K562 (cell line): ENCODE results near the gene RMND5B. TPM values are rescaled to one million over a fixed set of nuclear protein-coding genes. Genes with fewer than 3 reads are reported as not detected.
A peak's percentile ranks its signal among the peaks of the same experiment; 100 is the strongest.

Source experiments
- GABPB1 ChIP-seq: sonication (generic); formaldehyde crosslinking; IDR thresholded peaks from 2 replicates; pipeline ENCODE4 v1.8.0; 2022; ENCODE audit warnings: mild to moderate bottlenecking, missing genetic modification reagents
- HEY1 ChIP-seq: fragments of 250-450 bp; sonication (Bioruptor Pico); IDR thresholded peaks from 2 replicates; pipeline ENCODE4 v1.5.0; 2020; ENCODE audit warnings: mild to moderate bottlenecking, moderate library complexity, borderline replicate concordance
- MECOM ChIP-seq: fragments of 250-450 bp; sonication (Bioruptor Pico); IDR thresholded peaks from 2 replicates; pipeline ENCODE4 v1.8.0; 2022; ENCODE audit warnings: inconsistent platforms
- MTA1 ChIP-seq: fragments of 450-650 bp; IDR thresholded peaks from 2 replicates; pipeline ENCODE4 v1.6.1; 2017; ENCODE audit warnings: borderline replicate concordance
- NCOA6 ChIP-seq: fragments of 450-650 bp; IDR thresholded peaks from 2 replicates; pipeline ENCODE4 v1.6.1; 2017; ENCODE audit warnings: mild to moderate bottlenecking
- NFRKB ChIP-seq: fragments of 450-650 bp; IDR thresholded peaks from 2 replicates; pipeline ENCODE4 v1.6.1; 2016; ENCODE audit warnings: low read depth
- PYGO2 ChIP-seq: fragments of 450-650 bp; IDR thresholded peaks from 2 replicates; pipeline ENCODE4 v1.6.1; 2016; ENCODE audit warnings: mild to moderate bottlenecking, missing genetic modification characterization, moderate library complexity, missing compliant biosample characterization
- SAP30 ChIP-seq: fragments of 200-600 bp; sonication (generic); IDR thresholded peaks from 2 replicates; pipeline ENCODE4 v1.6.1; 2012; ENCODE audit warnings: borderline replicate concordance, low read depth, mild to moderate bottlenecking, moderate library complexity, low read length, control low read depth, inconsistent platforms; ENCODE audit not compliant: insufficient read depth, poor library complexity, severe bottlenecking
- SOX6 ChIP-seq: fragments of 450-650 bp; IDR thresholded peaks from 2 replicates; pipeline ENCODE4 v1.6.1; 2014; ENCODE audit warnings: mild to moderate bottlenecking
- ZNF551 ChIP-seq: fragments of 250-450 bp; sonication (Bioruptor Pico); IDR thresholded peaks from 2 replicates; pipeline ENCODE4 v1.5.0; 2021; ENCODE audit warnings: mild to moderate bottlenecking, moderate library complexity
- ZNF696 ChIP-seq: fragments of 250-450 bp; sonication (Bioruptor Pico); conservative IDR thresholded peaks from 2 replicates; pipeline ENCODE4 v1.4.0; 2020; ENCODE audit warnings: mild to moderate bottlenecking, moderate library complexity
- ZZZ3 ChIP-seq: fragments of 450-650 bp; IDR thresholded peaks from 2 replicates; pipeline ENCODE4 v1.6.1; 2016; ENCODE audit warnings: antibody characterized with exemption, mild to moderate bottlenecking, moderate library complexity
- polyA plus RNA-seq, 8 experiments: library from polyadenylated mRNA; depleted of rRNA in 4 of 8; stranded (reverse) in 5 of 8; unstranded in 3 of 8; fragments of >200 nt; fragmentation: Nextera tagmentation in 2 of 8; fragmentation: Illumina TruSeq in 1 of 8; extraction: Ambion mirVana in 2 of 8; extraction: Trizol in 1 of 8; gene quantifications; 2 replicates each; pipeline versions ENCODE4 v1.2.1 to v1.2.3, GENCODE V29; 2011 to 2014; ENCODE audit warnings: inconsistent platforms in 1 of 8, missing spikeins in 1 of 8
- total RNA-seq, 7 experiments: library from RNA; depleted of rRNA in 6 of 7; stranded (reverse); fragments of >200 nt in 6 of 7; fragmentation: Illumina TruSeq in 2 of 7; extraction: Trizol in 2 of 7; gene quantifications; 2 replicates each; pipeline versions ENCODE4 v1.2.1 to v1.2.3, GENCODE V29; 2011 to 2021; ENCODE audit warnings: low replicate concordance in 1 of 7
- TF ChIP-seq, protein P1 (sequence below): fragments of 450-650 bp; conservative IDR thresholded peaks from 2 replicates; pipeline ENCODE4 v1.6.1; 2016; ENCODE audit warnings: missing genetic modification characterization, low read depth, mild to moderate bottlenecking, control low read depth, missing compliant biosample characterization

Gene RMND5B
- total and polyA plus RNA-seq, 9 of the 15 experiments (the other 6 are each of a cell fraction or from before 2014, with no cell fraction given): 2.6 to 57.0 (median 28.3) TPM

DNA sequence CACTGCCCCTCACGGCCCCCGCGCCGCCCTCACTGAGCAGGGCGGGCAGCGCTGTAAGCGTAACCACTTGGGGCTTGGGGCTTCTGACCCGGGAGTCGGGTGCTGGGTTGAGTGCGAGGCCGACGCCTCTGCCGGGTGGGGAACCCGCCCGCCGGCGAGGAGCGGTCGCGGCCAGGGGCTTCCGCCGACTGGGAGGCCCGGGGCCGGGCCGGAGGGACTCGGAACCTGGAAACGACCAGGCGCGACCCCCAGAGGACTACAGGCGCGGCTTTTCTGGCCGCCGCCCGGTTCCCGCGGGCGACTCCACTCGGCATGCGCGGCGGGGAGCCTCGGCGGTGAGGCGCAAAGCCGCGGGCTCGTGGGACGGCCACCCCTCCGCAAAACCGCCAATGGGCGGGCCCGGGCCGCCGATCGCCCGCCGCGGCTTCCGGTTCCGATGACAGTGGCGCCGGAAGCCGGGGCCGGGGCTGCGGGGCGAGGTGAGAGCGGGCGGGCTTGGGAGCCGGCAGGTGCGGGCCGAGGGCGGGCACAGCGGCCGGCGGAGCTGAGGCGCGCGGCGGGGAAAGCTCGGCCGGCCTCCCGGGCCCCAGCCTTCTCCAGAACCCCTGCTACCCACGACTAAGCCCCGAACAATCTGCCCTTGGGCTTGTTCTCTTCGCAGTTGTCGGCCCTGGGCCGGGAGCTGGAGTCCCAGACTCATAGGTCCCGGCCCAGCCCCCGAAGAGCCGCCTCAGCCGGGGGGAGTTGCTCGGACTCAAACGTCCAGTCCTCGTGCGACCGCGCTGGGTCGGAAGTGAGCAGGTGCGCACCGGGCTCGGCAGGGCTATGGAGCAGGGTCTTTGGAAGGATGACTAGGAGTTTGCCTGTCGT is at the start of gene RMND5B (continued):
- TF ChIP-seq SAP30 (no peak), MECOM (no peak), ZNF696 (CRISPR knock-in tag) (no peak), ZZZ3 (no peak), HEY1 (CRISPR knock-in tag) (no peak), PYGO2 (no peak), NCOA6 (no peak), SOX6 (peak; percentile 59; the same call in 1 of the 2 replicates), GABPB1 (peak; percentile 77), ZNF551 (no peak), NFRKB (peak; percentile 29; the same call in 1 of the 2 replicates), MTA1 (no peak)
- TF ChIP-seq, protein P1, sequence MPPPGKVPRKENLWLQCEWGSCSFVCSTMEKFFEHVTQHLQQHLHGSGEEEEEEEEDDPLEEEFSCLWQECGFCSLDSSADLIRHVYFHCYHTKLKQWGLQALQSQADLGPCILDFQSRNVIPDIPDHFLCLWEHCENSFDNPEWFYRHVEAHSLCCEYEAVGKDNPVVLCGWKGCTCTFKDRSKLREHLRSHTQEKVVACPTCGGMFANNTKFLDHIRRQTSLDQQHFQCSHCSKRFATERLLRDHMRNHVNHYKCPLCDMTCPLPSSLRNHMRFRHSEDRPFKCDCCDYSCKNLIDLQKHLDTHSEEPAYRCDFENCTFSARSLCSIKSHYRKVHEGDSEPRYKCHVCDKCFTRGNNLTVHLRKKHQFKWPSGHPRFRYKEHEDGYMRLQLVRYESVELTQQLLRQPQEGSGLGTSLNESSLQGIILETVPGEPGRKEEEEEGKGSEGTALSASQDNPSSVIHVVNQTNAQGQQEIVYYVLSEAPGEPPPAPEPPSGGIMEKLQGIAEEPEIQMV: no peak
